CD4-positive, alpha-beta T cell treated with Interleukin-17A for 4 hours (primary cell): Measurements from ENCODE around the gene WBP1L.
"Not testable (repeated sequence)": the region's sequence is repeated elsewhere in the genome, so short reads cannot be mapped to it uniquely, and the experiment has no call there.

ENCODE experiments used
- DNase-seq: peaks from one replicate; pipeline ENCODE4 v3.0.0-alpha.2; 2020; ENCODE audit warnings: mixed read lengths

WBP1L gene

DNA sequence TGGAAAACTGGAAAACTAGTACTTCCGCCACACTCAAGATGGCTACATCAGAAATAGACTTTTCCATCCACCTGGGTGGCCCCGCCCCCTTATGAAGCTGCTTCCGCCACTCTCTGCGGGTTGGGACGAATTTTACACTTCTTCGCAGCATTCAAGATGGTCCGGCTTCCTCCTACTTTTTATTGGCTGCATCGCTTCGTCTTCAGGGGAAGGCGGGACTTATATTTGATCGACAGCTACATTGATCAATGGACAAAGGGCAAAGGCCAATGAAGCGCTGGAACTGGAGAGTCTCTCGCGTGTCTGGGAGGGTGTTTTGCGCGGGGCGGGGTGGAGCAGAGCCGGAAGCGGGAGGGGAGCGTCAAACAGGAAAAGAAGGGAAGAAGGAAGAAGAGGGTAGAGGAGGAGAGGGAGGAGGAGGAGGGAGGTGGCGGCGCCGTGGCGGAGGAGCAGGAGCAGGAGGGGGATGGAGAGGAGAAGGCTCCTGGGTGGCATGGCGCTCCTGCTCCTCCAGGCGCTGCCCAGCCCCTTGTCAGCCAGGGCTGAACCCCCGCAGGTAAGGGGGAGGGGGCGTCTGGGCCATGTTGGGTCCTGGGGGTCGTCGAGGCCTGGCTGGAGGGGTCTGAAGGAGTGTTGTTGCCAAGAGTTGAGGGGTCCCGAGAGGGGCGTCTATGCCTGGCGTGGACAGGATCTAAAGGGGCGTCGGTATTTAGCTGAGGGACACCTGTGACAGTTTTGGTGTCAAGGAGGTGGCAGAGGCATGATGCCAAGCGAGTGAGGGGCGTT lies at the start of gene WBP1L:
WBP1L (plus strand) TSS at position 361 of the 786 bp plus-strand sequence; CDS start at position 467, 106 bp downstream.
- DNase-seq: peak; percentile 96

DNA sequence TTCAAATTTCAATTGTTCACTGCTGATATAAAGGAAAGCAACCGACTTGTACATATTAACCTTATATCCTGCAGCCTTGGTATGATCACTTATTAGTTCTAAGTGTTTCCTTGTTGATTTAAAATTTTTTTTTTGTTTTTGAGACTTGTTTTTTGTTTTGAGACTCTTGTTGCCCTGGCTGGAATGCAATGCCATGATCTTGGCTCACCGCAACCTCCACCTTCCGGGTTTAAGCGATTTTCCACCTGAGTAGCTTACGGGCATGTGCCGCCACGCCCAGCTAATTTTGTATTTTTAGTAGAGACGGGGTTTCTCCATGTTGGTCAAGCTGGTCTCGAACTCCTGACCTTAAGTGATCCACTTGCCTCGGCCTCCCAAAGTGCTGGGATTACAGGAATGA lies 48.3 kb upstream of the WBP1L start:
- not testable (repeated sequence) for DNase-seq

DNA sequence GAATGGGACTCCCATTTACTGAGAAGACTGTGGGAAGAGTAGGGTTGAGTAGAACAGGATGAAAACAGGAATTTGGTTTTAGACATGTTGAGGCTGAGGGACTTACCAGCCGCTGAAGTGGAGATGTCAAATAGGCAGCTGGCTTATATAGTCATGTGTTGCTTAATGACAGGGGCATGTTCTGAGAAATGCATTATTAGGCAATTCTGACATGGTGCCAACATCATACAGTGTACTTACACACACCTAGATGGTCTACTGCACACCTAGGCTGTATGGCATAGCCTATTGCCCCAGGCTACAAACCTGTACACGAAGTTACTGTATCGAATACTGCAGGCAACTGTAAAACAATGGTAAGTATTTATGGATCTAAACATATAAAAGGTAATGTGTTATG lies 47.0 kb upstream of the WBP1L start:
- no peak for DNase-seq

DNA sequence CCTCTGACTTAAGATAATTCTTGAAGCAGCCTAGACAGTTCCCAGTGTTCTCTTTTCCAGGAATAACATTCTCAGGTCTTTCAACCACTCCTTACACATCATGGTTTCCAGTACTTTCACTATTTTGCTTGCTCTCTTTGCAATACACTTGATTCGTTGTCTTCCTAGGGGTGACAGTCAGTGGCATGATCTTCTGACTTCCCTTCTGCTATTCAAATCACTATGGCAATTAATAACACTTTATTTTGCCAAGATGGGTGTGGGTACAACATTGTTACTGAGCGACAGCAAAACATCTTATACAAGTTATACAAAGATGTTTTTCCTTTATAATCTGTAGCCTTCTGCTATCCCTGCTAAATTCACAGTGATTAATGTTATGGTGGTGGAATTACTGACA lies 44.9 kb upstream of the WBP1L start:
- no peak for DNase-seq

DNA sequence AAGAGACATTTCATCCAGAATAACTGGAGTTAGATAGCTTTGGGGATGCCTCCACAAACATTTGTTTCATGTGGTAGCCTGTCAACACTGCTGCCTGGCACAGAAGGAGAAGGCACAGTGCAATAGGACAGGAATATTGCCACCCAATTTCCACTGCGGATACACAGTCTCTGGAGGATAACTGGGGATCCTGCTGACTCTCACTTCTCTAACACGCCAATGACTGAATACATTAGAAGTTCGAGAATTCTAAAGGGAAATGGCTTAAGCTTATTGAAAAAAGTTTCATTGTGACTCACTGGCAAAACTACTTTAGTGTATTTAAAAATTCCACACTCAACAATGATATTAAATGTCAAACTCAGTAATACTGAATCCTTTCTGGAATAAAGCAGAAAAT lies 42.5 kb upstream of the WBP1L start:
- no peak for DNase-seq

DNA sequence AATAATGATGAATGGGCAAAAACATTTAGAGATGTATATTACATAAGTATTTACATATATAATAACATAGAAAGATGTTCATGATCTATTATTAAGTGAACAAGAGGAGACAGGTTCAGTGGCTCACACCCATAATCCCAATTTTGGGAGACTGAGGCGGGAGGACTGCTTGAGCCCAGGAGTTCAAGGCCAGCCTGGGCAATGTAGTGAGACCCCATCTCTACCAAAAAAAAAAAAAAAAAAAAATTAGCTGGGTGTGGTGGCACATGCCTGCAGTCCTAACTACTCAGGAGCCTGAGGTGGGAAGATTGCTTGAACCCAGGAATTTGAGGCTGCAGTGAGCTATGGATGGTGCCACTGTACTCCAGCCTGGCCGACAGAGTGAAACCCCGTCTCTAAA lies 42.0 kb upstream of the WBP1L start:
- no peak for DNase-seq

DNA sequence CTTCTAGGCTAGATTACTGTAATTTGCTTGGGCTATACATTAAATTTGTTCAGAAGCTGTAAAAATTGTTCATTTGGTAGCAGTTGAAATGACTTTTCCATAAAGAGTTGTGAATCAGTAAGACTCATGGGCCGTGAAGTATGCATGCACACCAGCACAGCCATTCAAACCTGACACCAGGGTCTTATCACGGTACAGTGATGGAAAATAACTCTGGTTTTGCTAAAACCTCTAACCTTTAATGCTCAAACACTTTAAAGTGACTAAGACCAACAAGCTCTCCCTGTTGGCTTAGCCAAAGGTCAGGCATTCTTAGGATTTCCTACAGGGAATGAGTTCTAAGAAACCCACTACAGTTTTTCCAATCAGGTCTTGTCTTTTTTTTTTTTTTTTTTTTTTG lies 41.0 kb upstream of the WBP1L start:
- no peak for DNase-seq

DNA sequence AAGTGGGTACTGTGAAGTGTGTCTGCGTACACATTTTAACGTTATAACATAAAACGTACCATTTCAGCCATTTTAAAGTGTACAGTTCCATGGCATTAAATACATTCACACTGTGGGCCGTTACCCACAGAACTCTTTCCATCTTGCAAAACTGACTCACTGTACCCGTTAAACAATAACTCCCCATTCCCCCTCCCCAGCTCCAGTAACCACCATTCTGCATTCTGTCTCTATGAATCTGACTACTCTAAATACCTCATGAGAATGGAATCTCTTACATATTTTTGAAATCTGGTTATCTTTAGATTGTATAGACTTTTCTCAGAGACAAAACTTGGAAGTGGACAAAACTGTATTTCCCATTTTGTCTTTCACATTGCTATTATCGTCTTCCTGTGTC lies 38.8 kb upstream of the WBP1L start:
- DNase-seq: no peak

DNA sequence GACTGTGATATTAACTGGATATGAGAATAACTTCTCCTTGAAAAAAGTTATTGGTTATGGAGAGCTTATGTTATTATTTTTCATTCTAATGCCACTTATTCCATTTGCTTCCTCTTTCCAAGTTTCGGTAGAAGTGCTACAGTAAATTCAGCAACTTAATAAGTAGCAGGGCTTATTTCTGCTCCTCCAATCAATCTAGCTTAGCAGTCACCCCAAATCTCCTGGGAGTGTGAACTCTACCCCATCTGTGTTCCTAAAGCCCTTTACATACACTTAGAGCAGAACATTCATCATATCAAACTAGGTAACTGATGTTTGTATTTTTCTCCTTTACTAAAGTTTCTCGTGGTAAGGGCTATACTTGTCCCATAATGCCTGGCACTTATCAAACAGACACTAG lies 38.2 kb upstream of the WBP1L start:
- no peak for DNase-seq

DNA sequence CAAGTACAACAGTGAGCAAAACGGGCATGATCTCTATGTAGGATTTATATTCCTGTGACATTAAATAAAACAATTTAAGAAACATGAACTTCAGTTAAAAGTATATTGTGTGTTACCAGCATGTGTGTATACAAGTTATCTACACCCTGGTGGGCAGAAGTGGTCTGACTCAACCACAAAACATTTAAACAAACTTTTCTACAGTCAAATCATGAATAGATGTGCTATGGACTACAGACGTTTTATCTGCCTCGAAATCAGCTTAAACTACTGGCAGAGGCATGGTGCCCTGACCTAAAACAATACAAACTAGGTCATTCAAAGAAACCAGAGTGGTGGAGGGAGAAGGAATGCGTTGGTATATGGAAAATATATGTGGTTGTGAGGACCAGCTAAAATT lies 33.1 kb upstream of the WBP1L start:
- DNase-seq: no peak

DNA sequence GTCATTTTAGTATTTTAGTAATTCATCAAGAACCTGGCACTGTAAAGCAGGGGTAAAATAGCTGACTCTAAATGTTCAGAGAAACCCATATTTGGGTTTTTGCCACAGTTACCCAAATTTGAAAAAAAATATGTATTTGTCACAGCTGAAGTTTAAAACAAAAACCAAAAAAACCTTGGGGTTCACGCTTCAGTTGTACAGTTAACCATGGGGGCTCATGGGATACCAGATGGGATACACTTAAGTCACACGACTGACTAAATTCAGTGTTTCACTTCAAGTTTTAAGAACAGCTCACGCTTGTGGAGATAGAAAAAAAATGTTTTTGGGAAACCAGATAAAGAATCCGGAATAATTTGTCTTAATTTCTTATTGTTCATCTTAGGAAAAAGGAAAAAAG lies 31.7 kb upstream of the WBP1L start:
- DNase-seq: no peak

DNA sequence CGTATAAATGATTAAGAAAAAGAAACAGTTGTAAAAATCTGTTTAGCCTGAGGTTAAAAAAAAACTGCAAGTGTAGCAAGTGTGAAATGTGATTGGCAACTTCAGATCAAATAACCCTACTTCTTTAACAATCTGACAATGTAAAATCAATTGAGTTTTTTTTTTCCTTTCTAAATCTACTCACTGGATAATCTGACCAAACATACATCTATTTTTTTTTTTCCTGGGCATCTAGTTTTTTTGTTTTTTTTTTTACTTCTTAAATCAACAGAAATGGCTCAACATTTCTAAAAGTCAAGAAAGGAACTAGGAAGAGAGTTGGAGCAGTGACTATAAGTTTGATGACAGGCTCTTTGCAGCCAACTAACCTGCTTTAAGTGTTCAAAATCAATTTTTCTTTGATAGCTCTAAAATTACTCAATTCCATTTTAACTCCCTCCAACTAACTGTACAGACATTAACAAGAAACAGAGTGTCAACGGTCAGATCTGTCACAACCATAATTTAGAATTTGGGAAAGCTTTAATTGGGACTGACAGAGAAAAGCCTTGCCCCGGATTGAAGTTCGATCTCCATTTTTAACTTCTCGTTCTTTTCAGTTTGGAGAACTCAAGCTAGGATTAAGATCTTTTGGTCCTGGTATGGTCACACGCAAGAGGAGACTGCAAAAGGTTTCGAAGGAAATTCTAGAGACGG lies 30.8 kb upstream of the WBP1L start:
- no peak for DNase-seq

DNA sequence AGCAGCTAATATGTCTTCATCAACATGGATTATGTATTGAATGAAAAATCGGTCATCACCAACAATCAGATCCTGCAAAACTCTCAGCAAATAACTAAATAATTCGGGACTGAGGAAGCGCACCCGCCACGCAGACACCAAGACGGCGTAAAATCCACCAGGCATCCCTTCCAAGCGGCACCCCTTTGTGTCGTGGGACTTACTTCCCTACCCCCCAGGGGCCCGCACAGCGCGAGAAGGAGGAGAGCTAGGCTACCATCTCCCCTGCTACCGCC lies 30.3 kb upstream of the WBP1L start:
- no peak for DNase-seq

DNA sequence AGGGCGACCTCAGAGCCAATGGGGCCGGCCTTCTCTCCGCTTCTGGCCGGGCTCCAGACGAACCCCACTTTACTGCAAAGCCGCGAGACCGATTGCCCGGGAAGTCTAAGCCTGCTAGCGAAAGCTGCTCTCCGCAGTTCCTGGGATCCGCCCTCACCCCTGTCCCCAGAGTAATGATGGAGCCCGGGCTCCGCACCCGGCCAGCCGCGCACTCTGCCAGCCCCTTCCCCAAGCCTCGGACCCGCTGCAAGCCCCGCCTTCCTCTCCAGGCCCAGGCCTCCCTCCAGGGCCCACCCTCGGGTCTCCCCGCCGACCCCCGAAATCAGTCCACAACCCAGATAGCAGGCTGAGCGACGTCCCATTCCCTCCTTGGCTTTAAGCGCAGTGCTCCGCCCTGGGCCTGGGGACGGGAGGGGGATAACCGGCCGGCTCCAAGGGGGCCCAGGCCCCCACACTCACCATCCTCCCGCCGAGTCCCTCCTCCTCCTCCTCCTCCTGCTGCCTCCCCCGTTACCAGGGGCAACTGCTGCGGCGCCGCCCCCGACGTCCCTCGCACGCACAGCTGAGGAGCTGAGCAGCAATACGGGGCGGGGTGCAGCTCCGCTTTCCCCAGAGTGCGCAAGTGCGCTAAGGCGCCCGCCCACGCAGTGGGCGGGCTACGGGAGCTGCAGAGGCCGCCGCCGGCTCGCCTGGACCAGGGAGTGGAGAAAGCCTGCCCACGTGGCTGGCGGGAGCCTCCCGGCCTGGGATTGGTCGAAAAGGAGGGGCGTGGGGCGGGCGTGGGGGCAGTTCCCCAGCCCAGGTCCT lies 29.7 kb upstream of the WBP1L start, which contains the start of gene ARL3:
ARL3 (minus strand) TSS at position 584 of the 807 bp plus-strand sequence; CDS start at position 462, 122 bp downstream.
- peak; percentile 96 for DNase-seq

DNA sequence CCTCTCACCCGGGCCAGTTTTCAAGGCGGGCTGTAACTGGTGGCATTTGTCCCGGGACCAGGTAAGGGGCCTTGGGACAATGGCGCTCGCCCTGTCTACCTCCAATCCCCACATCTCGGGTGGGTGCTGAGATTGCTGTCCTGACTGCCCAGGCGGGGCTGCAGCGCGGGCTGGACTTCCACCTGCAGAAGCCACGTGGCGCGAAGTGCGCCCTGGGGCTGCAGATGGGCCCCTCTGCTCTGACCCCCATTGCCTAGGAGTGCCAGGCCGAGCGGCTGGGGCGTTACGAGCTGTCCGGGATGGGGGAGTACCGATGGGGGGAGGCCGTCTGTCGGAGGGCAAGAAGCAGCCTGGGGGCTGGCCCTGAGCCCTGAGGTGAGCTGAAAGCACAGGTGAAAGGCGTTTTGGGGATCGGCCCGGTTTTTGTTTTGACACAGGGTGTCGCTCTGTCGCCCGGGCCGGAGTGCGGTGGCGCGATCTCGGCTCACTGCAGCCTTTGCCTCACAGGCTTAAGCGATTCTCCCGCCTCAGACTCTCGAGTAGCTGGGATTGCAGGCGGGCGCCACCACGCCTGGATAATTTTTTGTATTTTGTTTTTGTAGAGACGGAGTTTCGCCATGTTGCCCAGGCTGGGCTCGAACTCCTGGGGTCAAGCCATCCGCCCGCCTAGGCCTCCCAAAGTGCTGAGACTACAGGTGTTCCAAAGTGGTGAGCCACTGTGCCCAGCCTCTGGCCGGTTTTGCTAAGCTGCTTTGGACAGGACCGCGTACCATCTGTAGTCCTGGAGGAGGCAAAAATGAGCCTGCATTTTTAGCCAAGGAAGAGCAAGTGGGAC lies 28.9 kb upstream of the WBP1L start, which contains the start of gene SFXN2:
SFXN2 (plus strand) TSS at position 16 of the 835 bp plus-strand sequence. CDS start 12,001 bp downstream, outside the sequence.
- peak; percentile 64 for DNase-seq

DNA sequence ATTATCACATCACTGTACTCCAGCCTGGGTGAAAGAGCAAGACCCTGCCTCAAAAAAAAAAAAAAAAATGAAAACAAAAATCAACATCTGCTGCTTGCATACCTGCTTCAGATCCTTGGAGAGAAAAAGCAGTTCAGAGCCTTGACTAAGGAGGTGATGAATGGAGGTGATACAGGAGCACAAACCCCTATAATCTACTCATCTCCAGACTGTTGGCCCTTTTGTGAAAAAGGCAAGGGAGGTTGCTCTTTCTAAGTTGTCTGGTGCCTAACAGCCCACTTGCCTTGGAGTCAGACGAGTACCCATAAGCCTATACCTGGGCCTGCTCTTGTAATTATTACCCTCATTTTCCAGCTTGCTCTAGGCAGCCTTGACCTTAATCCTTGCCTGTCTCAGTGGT lies 27.9 kb upstream of the WBP1L start:
- DNase-seq: no peak

DNA sequence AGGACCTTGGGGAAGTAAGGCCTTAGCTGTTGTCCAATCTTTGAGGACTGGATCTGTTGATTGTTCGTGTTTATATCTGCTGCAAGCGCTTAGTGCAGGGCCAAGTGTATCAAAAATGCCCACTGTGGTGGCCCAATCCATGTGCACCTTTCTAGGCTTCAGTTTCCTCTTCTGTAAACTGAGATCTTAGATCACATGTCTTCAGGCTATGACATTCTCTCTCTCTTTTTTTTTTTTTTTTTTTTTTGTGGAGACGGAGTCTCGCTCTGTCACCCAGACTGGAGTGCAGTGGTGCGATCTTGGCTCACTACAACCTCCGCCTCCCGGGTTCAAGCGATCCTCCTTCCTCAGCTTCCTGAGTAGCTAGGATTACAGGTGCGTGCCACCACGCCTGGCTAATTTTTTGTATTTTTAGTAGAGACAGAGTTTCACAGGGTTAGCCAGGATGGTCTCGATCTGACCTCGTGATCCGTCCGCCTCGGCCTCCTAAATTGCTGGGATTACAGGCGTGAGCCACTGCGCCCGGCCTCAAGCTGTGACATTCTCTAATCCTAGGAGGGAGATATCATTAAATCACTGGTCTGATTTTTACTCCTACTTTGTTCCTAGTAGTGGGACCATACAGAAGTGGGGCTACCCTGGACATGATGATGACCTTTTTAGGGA lies 26.7 kb upstream of the WBP1L start:
- DNase-seq: not testable (repeated sequence)

DNA sequence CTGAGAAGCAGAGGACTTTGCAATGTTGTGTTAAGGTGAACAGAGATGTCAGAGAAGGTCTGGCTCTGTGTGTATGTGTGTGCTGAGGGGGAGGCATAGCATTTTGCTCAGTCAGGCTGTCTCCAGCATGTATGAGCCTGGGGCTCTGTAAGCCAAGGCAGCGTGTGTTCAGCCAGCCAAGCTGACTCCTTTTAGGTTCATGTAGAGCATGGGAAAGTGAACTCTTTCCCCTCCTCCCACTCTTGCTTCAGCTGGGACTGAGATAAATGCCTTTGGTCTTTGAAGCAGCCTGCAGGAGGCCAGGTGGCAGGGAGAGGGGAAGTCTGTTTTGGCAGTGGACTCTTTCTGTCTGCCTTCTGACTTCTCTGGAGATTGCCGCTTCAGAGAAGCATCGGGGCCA lies 25.5 kb upstream of the WBP1L start:
- DNase-seq: no peak

DNA sequence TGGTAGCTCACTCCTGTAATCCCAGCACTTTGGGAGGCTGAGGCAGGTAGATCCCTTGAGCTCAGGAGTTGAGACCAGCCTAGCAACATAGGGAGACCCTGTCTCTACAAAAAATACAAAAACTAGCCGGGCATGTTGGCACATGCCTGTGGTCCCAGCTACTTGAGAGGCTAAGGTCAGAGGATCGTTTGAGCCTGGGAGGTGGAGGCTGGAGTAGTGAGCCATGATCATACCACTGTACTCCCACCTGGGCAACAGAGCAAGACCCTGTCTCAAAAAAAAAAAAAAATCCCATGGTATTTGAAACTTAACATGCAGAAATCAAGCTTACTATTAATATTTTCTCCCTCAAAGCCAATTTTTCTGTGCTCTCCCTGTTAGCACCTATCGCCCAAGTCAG lies 23.4 kb upstream of the WBP1L start:
- no peak for DNase-seq

DNA sequence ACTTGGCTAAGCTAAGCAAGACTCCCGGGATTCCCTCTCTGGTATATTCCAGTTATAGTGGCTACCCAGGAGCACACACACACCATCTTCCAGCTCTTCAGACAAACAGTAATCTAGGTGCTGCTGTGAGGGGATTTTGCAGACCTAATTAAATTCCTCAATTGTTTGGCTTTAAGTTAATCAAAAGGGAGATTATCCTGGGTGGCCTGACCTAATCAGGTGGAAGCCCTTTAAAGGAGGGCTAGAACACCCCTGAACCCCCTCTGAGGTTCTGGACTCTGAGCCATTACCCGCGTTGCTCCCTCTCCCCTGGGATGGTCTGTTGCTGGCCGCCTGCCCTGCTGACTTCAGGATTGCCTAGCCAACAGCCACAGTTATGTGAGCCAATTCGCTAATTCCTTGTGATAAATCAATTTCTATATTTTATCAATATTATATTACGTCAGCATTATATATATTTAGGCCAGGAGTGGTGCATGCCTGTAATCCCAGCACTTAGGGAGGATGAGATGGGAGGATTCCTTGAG lies 22.9 kb upstream of the WBP1L start:
- DNase-seq: no peak

DNA sequence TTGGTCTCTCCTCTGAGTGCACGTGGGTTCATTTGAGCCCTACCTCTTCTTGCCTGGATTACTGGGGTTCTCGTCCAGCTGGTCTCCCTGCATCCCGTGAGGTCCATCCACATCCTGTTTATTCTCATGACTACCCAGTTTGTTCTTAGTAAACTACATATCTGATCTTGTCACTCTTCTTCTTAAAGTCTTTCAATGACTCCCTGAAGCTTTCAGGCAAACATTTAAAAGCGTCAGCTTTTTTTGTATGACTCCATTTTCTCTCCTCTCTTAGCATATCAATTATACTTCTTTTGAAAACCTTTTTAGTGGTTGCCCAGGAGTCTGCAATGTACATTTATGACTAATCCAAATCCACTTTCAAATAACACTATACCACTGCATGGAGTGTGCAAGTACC lies 21.8 kb upstream of the WBP1L start:
- DNase-seq: no peak

DNA sequence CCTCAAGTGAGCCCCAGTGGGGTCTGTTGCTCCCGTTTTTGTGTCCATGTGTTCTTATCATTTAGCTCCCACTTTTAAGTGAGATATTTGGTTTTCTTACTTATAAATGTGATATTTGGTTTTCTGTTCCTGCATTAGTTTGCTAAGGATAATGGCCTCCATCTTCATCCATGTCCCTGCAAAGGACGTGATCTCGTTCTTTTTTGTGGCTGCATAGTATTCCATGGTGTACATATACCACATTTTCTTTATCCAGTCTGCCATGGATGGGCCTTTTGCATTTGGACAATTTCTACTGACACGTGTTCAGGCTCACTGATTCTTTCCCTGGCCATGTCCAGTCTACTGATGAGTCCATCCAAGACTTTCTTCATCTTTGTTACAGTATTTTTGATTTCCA lies 19.8 kb upstream of the WBP1L start:
- DNase-seq: no peak
